Memory B cell (primary cell): ENCODE results near the gene B3GNT7.

Source experiments
- ATAC-seq: fragments of 150-1000 bp; cut with Tn5 transposase; 2 replicates; pipeline ENCODE4 v1.10.0; 2021; ENCODE audit warnings: low read depth, mild to moderate bottlenecking, moderate library complexity
- DNase-seq, 2 donors: peaks; one replicate each; pipeline ENCODE4 v3.0.0; 2022; ENCODE audit warnings: low spot score in 2 of 2
- H3K27ac Mint-ChIP-seq: one replicate; pipeline ENCODE4 v1.8.0; 2022; ENCODE audit warnings: mild to moderate bottlenecking, moderate library complexity, mixed read lengths
- H3K27me3 Mint-ChIP-seq: one replicate; pipeline ENCODE4 v1.8.0; 2022; ENCODE audit warnings: mixed read lengths
- H3K36me3 Mint-ChIP-seq: one replicate; pipeline ENCODE4 v1.8.0; 2022; ENCODE audit warnings: mild to moderate bottlenecking, mixed read lengths
- H3K4me1 Mint-ChIP-seq: one replicate; pipeline ENCODE4 v1.8.0; 2022; ENCODE audit warnings: mixed read lengths
- H3K4me3 Mint-ChIP-seq: one replicate; pipeline ENCODE4 v1.8.0; 2022; ENCODE audit warnings: mild to moderate bottlenecking, moderate library complexity, mixed read lengths
- H3K9me3 Mint-ChIP-seq: one replicate; pipeline ENCODE4 v1.8.0; 2022; ENCODE audit warnings: mixed read lengths

The B3GNT7 gene

DNA sequence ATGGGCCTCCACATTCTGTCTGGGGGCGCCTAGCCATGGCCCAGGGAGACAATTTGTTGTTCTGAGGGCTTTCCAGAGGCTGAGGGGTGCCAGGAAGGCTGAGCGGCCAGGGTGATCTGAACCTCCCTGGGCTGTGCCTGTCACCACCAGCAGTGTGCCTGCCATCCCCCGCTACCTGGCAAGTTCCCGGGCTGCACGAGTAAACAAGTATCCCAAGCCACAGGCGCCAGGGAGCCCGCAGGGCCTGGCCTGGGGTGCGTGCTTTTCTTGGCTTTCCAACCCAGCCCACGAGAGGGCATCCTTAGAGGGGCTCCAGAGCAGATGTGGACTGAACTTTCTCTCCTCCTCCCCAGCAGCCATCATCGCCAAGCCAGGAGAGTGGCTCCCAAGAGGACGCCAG, 35.1 kb upstream of the B3GNT7 start:
- no peak for ATAC-seq
- Mint-ChIP-seq H3K27ac (no peak overlapping the region), H3K36me3 (no peaks in the 10 kb centered on the region), H3K9me3 (no peaks in the 10 kb centered on the region), H3K4me3 (no peak overlapping the region), H3K27me3 (no peaks in the 10 kb centered on the region), H3K4me1 (peaks cover 19% of the 10 kb centered on the region)
- DNase-seq = no peak

DNA sequence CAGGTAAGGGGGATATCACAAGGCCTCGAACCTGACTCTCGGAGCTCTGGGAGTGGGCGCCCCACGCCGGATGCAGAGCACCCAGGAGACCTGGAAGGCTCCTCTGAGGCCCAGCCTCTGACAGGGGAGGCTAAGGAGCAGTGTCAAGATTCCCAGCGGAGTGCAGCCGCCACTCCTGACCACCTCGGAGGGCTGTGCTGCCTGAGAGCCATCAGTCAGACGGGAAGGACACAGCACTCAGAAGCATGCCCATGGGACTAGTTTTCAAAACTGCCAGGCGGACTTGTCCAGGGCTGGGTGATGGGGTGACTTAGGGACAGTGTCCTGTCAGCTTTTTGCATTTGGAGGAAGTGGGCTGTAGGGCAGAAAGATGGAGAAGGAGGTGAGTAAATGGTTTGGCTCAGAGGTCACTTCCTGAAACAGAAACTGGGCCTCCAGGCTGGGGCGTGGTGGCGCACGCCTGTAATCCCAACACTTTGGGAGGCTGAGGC, 34.6 kb upstream of the B3GNT7 start:
- Mint-ChIP-seq H3K4me3 (no peak overlapping the region), H3K9me3 (no peaks in the 10 kb centered on the region), H3K27ac (no peak overlapping the region), H3K36me3 (no peaks in the 10 kb centered on the region), H3K27me3 (no peaks in the 10 kb centered on the region), H3K4me1 (peaks cover 19% of the 10 kb centered on the region)
- ATAC-seq (no peak), DNase-seq (no peak)

DNA sequence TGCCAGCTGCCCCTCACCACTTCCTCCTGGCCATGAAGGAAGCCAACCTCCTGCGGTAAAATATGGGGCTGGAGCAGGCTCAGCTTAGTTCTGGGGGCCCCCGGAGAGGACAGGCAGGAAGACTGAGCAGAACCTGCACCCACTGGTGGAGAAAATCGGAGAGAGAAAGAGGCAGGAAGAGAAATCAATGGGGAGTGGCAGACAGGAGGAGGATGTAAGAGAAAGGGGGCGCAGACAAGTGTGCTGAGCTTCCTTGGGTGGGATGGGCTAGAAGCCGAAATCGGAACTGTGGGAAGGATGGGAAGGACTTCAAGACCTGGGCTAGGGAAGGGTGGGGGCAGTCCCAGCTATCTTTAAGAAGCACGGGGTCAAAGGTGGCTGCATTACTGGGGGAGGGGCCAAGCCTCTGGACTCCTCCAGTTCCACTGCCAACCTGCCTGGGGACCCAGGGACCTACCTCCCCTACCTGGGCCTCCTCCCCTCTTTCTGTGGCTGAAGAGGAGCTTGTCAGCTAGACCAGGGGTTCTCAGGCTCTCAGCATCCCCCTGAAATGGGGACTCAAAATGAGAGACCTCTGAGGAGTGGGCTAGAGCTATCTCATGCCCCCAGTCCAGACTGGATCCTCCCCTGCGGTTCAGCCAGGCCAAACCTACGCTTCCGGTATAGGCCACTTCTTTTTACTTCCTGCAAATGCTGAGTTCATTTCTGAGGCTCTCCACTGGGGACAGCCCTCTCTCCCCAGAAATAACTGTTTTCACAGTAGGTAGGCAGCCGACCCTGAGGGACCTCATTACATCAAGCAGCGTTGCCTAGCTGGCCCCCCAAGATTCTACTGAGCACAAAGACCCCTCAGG, 33.6 kb upstream of the B3GNT7 start:
- peak; percentile 38 to 48 for DNase-seq
- peak; percentile 97 for ATAC-seq
- H3K27me3 Mint-ChIP-seq = no peaks in the 10 kb centered on the region
- H3K27ac Mint-ChIP-seq = peak overlapping the region; percentile 60
- H3K4me1 Mint-ChIP-seq = peaks cover 19% of the 10 kb centered on the region
- H3K4me3 Mint-ChIP-seq = peak overlapping the region; percentile 22
- no peaks in the 10 kb centered on the region for H3K9me3 Mint-ChIP-seq
- H3K36me3 Mint-ChIP-seq = no peaks in the 10 kb centered on the region

DNA sequence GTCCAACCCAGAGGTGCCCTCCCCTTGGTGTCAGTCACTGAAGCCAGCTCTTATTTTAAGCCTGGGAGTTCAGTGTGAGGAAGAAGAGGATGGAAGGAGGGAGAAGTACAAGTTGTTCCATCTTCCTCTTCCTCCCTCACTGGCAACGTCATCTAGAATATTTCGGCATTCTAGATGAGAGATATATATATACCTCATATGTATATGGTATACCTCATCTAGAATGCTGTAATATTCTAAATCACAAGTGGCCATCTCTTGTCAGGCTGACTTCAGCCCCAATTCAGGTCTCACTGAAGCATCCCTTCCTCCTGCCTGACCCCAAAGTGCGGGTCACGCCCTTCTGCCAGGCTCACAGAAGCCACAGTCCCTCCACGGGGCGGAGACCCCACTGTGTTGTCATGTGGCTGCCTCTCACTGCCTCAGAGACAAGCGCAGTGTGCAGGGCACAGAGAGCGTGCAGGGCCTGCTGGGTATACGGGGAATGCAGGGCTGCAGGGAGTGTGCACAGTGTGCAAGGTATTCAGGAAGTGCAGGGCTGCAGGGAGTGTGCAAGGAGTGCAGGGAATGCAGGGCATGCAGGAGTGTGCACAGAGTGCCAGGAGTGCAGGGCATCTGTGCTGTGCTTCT, 32.8 kb upstream of the B3GNT7 start:
- no peak for ATAC-seq
- DNase-seq = no peak
- Mint-ChIP-seq H3K9me3 (no peaks in the 10 kb centered on the region), H3K4me3 (peak overlapping the region; percentile 22), H3K4me1 (peaks cover 19% of the 10 kb centered on the region), H3K27ac (peak overlapping the region; percentile 60), H3K36me3 (no peaks in the 10 kb centered on the region), H3K27me3 (no peaks in the 10 kb centered on the region)

DNA sequence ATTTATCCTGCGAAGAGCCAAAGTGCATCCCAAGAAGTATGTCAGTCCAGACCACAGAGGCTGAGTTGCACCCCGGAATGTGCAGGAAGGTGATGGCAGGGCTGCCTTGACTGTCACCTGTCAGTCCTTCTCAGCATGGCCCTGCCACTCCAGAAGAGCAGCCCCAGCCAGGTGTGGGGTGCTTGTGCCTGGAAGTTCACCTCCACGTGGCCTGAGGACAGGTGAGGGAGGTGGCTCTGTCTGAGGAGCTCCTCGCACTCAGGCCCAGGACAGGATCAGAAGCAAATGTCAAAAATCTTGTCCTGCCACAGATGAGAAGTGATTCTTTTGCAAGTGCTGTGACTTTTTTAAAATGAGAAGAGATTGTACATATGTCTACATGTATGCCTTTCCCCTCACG, 31.4 kb upstream of the B3GNT7 start:
- no peak overlapping the region for H3K27ac Mint-ChIP-seq
- peaks cover 19% of the 10 kb centered on the region for H3K4me1 Mint-ChIP-seq
- no peak overlapping the region for H3K4me3 Mint-ChIP-seq
- no peak for ATAC-seq
- no peaks in the 10 kb centered on the region for H3K36me3 Mint-ChIP-seq
- DNase-seq = no peak
- H3K27me3 Mint-ChIP-seq = no peaks in the 10 kb centered on the region
- no peaks in the 10 kb centered on the region for H3K9me3 Mint-ChIP-seq

DNA sequence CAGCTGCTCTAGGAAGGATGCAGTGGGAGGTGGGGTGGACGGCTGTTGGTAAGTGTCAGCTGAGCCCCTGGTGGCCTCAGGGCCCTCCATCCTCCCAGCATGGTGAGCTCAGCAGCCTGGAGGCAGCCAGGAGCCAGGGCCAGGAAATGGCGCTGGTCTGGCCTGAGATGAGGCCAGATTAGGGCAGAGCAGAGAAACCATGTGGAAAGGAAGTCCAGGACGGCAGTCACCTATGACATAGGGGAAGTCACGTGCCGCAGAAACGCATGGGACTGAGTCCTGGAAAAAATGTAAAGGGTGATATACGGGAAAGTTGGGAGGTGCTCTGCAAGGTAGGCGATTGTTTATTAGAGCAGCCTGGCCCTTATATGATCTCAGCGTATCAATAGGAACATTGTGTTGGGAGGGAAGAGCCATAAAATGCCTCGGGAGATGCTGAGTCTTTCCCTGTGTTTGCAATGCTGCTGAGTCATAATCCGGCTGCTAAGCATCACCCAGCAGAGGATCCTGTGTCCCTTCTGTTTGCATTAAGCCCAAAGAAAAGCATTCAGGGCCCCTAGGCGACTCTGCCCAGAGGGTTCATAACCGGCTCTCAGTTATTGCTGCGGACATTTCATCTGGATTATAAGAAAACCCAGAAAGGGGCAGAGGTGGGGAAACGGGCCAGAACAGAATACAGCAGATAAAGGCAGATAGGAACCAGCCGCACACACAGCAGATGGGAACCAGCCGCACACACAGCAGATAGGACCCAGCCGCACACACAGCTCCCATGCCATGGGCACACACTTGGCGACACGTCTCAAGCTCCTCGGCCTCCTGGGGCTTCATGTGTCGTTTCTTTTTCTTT, 30.3 kb upstream of the B3GNT7 start:
- Mint-ChIP-seq H3K4me1 (peaks cover 19% of the 10 kb centered on the region), H3K4me3 (no peak overlapping the region), H3K27me3 (no peaks in the 10 kb centered on the region), H3K36me3 (no peaks in the 10 kb centered on the region), H3K27ac (no peak overlapping the region), H3K9me3 (no peaks in the 10 kb centered on the region)
- DNase-seq = no peak
- ATAC-seq = no peak

DNA sequence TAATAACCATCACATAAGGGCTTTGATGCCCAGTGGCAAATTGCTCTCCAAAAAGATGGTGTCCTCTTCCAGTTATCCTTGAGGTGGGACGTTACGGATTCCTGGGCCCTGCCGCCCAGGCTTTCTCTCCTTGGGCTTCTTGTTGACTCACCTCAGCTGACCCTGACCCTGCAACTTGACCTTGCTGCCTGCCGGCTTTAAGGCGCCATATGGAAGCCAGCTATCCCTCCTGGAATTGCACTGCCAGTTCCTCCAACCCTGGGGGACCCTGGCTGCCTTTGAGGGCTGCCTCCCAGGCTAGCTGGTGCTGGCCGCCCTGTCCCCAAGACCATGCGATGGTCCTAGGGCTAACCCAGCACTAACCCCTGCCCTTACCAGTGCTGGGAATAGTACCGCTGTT, 28.3 kb upstream of the B3GNT7 start:
- Mint-ChIP-seq H3K27me3 (no peaks in the 10 kb centered on the region), H3K4me3 (no peak overlapping the region), H3K9me3 (no peaks in the 10 kb centered on the region), H3K36me3 (no peaks in the 10 kb centered on the region), H3K4me1 (peaks cover 13% of the 10 kb centered on the region), H3K27ac (no peak overlapping the region)
- ATAC-seq = no peak
- DNase-seq = no peak

DNA sequence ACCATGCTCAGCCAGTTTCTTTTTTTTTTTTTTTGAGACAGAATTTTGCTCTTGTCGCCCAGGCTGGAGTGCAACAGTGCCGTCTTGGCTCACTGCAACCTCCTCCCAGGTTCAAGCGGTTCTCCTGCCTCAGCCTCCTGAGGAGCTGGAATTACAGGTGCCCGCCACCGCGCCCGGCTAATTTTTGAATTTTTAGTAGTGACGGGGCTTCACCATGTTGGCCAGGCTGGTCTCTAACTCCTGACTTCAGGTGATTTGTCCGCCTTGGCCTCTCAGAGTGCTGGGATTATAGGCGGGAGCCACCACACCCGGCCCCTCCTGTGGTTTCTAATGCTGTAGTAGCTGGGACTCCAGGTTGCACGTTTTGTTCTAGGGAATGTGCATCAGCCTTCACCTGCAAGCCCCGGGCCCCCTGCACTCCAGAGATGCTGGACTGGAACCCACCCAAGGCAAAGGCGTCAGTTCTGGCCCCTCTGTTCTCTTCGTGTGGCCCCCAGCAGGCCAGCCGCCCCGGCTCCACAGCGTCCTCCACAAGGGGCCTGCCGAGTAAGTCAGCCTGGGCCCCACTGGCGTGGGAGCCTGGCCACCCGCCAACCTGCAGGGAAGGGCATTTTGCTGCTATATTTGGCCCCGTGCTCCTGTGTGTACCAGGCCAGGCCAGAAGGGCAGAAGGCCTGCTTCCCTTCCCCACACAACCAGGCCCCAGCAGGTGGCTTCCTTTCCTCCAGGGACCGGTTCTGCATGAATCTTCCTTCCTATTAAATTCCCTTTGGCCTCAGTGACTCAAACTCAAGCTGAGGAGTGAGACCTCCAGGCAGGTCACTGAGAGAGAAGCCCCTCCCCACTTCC, 25.7 kb upstream of the B3GNT7 start:
- Mint-ChIP-seq H3K4me1 (peaks cover 4% of the 10 kb centered on the region), H3K27ac (no peak overlapping the region), H3K36me3 (no peaks in the 10 kb centered on the region), H3K4me3 (no peak overlapping the region), H3K27me3 (no peaks in the 10 kb centered on the region), H3K9me3 (no peaks in the 10 kb centered on the region)
- ATAC-seq = no peak
- no peak for DNase-seq

DNA sequence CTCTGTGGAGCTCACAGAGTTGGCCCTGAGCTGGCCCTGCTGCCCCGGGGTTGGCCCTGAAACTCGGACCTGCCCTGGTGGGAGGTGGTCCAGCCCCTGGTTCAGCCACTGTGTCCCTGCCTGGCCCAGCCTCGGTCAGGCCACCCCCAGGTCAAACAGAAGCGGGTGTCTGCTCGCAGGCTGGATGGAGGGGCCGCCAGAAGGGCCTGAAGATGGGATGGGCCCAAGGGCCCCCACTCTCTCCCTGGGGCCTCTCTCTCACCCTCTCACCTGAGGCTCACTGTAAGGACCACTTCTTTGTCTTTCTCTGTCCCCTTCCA, 25.1 kb upstream of the B3GNT7 start:
- Mint-ChIP-seq H3K4me1 (no peaks in the 10 kb centered on the region), H3K9me3 (no peaks in the 10 kb centered on the region), H3K4me3 (no peak overlapping the region), H3K27me3 (no peaks in the 10 kb centered on the region), H3K36me3 (no peaks in the 10 kb centered on the region), H3K27ac (no peak overlapping the region)
- DNase-seq = no peak
- ATAC-seq = no peak

DNA sequence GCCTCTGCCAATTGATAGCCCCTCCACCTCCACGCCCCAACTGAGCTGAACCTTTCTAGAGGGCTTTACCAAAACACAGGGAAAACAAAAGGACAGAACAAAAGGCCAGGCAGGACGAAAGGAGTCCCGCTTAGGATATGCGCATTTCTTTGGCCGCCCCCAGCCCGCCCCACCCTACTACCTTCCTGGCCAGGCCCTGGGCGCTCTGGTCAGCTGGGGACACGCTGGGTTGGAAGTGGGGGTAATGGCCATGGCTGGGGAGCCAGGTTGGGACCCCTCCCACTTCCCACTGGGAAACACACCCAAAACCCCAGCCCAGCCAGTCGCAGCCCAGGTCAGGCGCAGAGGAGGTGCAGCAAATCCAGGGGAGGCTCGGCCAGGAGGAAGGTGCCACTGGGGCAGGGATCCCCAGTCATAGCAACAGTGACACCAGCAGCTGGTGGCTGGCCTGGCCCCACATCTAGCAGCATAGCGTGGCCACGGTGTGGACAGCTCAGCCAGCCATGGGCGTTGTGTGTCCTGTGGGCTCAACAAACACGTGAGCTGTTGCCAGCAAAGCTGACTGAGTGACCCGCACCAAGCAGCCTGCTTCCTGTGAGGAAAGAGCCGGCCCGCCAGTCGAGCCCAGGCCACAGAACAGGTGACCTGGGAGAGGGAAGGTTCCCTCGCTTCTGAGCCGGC, 24.6 kb upstream of the B3GNT7 start:
- ATAC-seq (no peak), DNase-seq (no peak)
- Mint-ChIP-seq H3K27ac (no peak overlapping the region), H3K4me1 (no peaks in the 10 kb centered on the region), H3K4me3 (no peak overlapping the region), H3K27me3 (no peaks in the 10 kb centered on the region), H3K9me3 (no peaks in the 10 kb centered on the region), H3K36me3 (no peaks in the 10 kb centered on the region)

DNA sequence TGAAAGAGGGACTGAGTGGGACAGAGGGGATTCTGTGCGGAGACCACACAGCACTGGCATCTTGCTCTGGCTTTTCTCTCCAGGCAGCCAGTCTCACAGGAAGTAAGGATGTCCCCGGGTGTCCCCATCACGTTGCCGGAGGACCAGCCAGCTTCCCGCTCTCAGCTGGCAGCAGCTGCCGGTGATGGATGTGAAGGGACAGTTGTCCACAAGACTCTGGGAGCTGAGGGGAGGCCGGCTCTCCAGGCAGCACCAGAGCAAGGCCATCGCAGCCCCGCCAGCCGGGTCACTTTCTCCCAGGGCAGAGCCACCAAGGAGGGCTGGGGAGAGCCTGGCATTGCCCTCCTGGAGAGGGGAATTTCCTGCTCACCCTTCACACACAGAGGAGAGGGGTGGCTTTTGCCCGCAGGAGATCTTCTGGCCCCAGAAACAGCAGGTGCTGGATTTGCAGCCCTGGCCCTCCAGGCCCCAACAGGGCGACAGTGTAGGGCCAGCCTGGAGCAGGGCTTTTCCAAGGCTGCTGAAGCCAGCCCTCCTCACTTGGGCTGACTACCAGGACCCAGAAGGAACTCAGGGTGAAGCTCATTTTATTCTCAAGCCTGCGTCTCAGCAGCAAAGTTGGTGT, 24.0 kb upstream of the B3GNT7 start:
- Mint-ChIP-seq H3K9me3 (no peaks in the 10 kb centered on the region), H3K27me3 (no peaks in the 10 kb centered on the region), H3K4me1 (no peaks in the 10 kb centered on the region), H3K27ac (no peak overlapping the region), H3K4me3 (no peak overlapping the region), H3K36me3 (no peaks in the 10 kb centered on the region)
- no peak for ATAC-seq
- no peak for DNase-seq

DNA sequence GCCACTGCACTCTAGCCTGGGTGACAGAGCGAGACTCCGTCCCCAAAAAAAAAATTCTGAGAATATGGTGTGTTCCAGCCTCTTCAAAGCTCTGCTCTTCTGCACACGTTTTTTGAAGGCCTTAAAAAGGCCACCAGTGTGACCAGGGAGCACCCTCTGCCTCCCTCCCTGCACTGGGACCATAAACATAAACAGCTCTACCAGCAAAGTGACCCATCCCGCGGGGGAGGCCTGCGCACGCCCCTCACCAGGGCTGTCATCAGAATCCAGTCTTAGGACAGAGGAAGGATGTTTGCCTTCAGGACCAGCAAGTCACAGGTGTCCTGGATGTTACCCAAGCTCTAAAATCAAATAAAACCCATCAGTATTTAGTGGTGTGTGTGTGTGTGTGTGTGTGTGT, 23.2 kb upstream of the B3GNT7 start:
- Mint-ChIP-seq H3K9me3 (no peaks in the 10 kb centered on the region), H3K36me3 (no peaks in the 10 kb centered on the region), H3K27me3 (no peaks in the 10 kb centered on the region), H3K4me3 (no peak overlapping the region), H3K4me1 (no peaks in the 10 kb centered on the region), H3K27ac (no peak overlapping the region)
- ATAC-seq (no peak), DNase-seq (no peak)

DNA sequence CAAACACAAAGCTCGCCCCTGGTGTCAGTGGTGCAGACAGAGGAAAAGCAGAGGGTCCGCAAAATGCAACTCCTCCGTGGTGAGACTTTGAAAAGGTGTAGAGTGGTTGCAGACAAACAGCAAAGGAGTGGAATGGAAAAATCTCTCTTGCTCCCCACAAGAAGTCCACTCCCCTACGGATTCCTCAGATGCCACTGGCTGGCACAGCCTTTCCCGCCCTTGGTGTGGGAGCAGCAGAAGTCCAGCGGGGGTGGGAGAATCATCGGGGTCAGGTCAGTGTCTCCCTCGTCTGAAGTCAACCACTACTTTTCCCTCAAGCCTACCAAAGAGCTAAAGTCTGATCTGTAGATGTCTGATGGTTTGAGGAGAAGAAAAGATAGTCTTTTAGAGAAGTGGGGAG, 22.3 kb upstream of the B3GNT7 start:
- no peaks in the 10 kb centered on the region for H3K36me3 Mint-ChIP-seq

More for the DNA sequence above, 22.3 kb upstream of the B3GNT7 start:
- Mint-ChIP-seq H3K27ac (no peak overlapping the region), H3K9me3 (no peaks in the 10 kb centered on the region), H3K27me3 (no peaks in the 10 kb centered on the region), H3K4me3 (no peak overlapping the region), H3K4me1 (no peaks in the 10 kb centered on the region)
- DNase-seq (no peak), ATAC-seq (no peak)
